ENCODE measurements around the gene MMGT1.

- TF ChIP-seq, protein P1, sequence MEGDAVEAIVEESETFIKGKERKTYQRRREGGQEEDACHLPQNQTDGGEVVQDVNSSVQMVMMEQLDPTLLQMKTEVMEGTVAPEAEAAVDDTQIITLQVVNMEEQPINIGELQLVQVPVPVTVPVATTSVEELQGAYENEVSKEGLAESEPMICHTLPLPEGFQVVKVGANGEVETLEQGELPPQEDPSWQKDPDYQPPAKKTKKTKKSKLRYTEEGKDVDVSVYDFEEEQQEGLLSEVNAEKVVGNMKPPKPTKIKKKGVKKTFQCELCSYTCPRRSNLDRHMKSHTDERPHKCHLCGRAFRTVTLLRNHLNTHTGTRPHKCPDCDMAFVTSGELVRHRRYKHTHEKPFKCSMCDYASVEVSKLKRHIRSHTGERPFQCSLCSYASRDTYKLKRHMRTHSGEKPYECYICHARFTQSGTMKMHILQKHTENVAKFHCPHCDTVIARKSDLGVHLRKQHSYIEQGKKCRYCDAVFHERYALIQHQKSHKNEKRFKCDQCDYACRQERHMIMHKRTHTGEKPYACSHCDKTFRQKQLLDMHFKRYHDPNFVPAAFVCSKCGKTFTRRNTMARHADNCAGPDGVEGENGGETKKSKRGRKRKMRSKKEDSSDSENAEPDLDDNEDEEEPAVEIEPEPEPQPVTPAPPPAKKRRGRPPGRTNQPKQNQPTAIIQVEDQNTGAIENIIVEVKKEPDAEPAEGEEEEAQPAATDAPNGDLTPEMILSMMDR (conservative IDR thresholded peaks at IDR 0.05): no peak
- no peak for TF ChIP-seq EZH2 (IDR thresholded peaks at IDR 0.05; ENCODE audit: low read depth)
Measured at GRCh38 chrX:135984791-135985156, 11.0 kb upstream of the MMGT1 start.
